Inflammatory macrophage treated with lipopolysaccharide for 1 hour (primary cell): ENCODE measurements around the gene SLC2A2.

Experiments
- DNase-seq, 2 donors: peaks; one replicate each; pipeline ENCODE4 v3.0.0-alpha.2; 2020 to 2022

The SLC2A2 gene

DNA sequence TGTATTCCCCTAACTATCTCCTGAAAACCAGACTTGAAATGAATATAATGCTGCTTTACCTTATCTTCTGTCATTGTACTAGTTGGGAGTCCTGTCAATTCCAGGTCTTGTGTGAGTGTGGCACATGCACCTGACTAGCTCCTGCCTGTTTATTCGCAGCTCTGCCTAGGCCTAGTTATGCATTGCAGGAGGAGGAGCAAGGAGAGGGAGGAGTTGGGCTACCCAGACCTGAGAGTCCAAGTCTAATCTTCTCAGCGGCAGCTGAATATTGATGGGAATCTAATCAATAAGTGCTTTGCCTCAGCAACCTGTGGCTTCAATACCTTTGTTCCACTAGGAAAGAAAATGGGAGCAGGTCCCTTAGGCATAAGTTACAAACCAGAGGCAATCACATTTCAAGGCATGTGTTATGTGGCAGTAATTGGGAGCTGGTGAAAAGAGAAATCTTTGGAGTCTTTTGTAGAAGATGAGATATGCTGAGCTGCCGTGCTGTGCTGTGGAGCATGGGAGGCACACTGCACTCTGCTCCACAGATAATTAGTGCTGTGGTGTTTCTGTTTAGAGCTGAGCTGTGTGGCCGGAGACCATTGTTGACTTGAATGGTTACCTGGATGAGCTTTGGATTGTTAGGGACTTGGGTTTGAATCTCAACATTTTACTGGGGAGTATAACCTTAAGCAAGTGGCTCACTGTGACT is at the start of gene SLC2A2:
Gene SLC2A2, minus strand, starts transcription at position 124 of the 697 bp plus-strand sequence. Its CDS starts 50 bp downstream, at position 74.
- no peak for DNase-seq

DNA sequence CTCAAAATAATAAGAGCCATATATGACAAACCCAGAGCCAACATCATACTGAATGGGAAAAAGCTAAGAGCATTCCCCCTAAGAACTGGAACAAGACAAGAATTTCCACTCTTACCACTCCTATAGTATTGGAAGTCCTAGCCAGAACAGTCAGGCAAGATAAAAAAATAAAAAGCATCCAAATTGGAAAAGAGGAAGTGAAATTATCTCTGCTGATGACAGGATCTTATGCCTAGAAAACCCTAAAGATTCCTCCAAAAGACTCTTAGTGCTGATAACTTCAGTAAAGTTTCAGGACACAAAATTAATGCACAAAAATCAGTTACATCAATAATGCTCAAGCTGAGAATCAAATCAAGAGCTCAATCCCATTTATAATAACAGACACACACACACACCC is 45.9 kb upstream of the SLC2A2 start:
- DNase-seq: peak; percentile 9 to 16

DNA sequence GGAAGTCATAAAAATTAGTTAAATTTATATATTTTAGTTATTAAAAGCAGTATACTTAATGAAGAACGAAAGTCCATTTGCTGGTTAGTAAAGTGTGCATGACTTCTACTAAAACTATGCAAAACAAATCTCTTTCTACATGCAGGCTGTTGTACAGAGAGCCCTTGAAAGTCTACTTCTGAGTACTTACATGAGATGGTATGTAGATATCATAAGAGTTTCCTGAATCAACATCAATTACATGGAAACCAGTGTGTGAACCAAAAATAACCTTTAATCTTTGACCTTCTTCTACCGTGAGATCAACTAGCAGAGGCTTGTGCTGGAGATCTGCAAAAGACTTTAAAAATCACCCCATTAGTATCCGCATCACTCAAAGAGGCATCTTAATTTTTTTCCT is 42.1 kb upstream of the SLC2A2 start:
- no peak for DNase-seq

DNA sequence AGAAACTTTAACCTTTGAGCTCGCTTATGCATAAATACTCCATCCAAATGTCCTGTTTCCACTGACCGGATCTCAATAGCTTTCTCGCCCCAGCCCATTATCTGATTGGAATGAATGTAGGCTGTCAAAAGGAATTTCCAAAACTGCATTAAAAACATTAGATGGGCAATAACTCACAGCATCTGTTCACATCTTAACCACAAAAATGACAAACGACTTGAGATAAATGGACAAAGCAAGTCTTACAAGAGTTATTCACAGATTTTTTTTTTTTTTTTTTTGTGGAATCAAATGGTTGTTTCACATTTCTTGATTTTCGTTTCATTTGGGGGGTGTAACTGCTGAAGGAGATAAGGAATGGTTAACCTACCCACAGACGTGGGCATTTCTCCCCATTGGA is 39.7 kb upstream of the SLC2A2 start:
- no peak for DNase-seq

DNA sequence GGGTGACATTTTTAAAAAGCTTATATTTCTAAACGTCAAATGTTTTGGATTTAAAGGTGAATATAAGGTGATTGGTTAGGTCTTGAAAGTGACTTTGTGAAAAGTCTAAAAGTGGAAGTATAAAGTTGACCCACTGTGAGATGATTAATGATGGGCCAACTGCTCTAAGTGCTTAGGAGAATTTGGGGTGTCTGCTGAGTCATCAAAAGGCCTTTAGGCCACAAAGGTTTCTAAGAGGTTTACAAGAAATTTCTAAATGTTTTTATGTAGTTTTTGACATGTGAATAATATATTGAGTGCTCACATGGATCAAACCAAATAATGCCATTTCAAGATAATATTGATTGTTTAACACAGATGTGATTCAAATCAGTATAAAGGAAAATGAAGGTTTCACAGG is 39.2 kb upstream of the SLC2A2 start:
- no peak for DNase-seq

DNA sequence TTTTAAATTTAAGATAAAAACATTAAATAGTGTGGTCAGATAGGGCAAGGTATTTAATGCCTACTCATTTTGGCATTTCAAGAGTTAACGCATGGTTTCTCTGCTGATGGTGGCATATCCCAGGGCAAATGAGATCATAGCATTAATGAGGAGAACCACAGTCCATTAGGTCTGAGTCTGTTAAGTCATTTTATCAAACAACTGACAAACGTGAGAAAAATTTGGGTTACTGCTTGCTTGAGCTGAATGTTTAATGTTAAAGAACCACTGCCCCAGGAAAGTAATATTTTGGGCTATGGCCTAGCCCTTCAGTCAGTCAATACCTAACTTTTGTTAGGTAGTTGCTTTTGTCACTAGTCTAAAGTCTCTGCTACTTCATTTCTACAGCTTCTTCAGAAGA is 37.9 kb upstream of the SLC2A2 start:
- DNase-seq: no peak

DNA sequence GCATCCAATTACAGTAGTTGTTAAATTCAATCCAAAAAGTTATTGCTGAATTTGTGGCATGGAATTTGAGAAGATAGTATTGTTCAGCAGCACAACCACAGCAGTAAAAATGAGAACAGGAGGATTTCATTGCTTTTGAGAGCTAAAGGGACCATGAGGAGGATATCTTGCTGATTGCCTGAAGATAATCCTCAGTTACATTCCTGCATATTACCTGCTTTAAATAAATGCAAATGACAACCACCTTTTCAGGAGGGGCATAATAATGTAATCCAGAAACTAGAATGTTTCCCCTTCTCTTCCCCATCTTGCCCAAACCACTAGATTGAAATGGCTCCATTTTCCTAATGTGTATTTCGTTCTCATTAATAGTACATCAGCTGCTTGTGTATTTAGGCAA is 35.2 kb upstream of the SLC2A2 start:
- no peak for DNase-seq

DNA sequence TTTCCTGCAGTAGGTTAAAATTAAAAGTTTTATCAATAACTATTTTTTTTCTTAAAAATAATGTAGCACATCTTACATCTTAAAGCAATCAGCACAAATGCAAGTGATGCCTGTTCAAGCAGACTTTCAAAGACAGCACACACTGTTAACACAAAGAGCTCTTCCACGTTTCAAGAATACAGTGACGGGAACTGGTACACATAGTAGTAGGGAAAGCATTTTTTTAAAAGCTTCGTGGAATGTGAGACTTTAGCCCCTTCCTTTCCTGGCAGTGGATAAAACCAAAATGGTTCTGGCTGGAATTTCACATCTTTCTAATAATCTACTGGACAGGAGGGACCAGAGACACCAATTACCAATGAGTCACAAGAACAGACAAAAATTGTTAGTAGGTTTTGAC is 33.5 kb upstream of the SLC2A2 start:
- DNase-seq: no peak

DNA sequence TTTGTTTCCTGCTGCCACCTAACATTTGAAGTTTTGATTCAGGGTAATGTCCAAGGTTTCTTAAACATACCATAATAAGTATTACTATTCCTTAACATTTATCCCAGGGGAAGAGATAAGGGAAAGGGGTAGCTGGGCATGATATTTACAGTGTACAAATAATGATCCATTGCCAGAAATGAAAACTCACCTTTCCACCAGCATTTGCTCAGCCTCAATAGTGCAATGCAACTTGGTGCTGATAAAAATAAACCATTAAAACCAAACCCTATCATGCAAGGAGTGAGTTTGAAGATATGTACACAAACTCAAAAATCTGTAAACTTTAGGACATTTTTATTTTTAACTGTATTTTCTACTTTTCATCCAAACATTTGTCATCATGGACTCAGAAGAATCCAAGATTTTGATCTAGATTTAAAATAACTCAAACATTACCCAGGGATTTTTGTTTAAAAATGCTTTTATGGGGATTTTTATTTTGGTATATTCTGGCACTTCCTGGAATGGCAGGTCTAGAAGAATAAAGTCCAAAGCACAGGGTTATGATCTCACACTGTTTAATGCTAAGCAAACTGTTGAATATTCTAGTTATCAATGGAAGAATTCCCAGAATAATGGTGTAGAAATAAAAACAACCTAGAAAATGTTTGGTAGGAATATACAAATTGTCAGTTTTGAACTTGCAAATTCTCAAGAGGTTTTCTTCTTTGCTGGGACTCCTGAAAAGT is 32.5 kb upstream of the SLC2A2 start:
- DNase-seq: no peak

DNA sequence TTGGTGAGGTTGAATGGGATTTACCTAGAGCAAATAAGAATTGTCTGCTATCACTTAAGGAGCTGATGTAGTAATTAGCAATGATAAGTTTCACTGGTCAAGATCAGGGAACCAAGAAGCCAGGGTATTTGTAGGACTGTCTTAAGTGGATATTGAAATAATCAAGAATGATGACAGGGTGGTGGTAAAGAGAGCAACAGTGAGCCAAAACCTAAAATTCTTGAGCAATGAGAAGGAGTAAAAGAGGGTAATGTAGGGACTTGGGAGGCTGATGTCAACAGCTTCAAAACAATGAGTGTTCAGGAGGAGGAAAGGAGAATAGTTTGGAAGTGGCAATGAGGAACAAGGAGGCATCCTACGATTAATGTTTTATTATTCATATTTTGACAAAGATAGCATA is 31.5 kb upstream of the SLC2A2 start:
- no peak for DNase-seq

DNA sequence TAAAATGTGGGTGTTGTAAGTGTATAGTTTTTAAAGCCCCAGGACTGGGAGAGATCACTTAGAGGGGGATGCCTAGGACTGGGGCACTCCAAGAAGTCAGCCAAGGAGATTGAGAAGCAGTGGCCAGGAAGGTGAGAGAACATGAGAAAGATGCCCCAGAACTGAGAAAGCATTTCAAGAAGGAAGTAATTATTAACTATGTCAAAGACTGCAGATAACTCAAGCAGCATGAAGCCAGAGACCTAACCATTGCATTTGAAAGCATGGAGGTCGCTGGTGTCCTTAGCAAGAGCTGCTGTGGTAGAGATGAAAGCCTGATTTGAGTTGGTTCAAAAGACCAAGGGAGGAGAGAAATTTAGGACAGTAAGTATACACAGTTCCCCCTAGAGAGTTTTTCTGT is 30.6 kb upstream of the SLC2A2 start:
- no peak for DNase-seq

DNA sequence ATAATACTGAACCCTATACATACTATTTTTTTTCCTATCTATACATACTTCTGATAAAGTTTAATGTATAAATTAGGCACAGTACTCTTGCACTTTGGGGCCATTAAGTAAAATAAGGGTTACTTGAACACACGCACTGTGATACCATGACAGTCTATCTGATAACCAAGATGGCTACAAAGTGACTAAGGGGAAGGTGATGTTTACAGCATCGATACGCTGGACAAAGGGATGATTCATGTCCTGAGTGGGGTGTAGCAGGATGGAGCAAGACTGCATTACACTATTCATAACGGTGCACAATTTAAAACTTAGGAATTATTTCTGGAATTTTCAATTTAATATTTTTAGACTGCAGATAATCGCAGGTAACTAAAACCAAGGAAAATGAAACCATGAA is 30.0 kb upstream of the SLC2A2 start:
- DNase-seq: peak in 1 of 2 donors; percentile 4

DNA sequence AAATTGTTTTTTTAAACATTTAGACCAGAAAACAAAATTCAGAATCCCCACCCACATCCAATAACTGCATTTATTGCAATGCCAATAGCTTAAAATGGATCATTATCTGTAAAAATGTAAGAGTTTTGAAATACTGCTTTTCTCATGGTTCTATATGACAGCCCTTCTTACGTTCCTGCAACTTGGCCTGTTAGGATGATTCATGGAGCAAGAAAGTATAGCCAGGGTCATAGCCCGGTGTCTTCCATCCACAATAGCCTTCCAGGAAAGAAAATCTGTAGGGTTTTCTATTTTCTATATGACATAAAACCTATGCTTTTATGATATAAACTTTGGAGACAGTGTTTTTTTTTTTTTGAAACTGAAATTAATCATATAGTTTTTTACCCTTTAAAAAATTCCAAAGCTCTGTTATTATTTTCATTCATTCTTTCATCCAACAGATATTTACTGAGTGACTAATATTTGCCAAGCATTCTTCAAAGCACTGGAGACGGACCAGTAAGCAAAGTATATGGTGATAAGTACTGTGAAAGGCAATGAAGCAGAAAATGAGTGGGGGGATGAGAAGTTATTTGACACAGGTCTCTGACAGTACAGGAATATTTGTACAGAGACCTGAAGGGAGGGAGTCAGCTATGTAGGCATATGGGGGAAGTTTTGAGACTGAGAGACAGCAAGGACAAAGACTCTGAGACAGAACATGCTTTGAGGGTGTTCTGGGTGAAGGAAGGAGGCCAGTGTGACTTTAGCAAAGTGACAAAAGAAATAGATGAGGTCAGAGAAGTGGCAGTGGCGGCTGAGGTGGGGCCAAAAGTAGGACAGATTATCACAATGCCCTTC is 29.0 kb upstream of the SLC2A2 start:
- DNase-seq: no peak

DNA sequence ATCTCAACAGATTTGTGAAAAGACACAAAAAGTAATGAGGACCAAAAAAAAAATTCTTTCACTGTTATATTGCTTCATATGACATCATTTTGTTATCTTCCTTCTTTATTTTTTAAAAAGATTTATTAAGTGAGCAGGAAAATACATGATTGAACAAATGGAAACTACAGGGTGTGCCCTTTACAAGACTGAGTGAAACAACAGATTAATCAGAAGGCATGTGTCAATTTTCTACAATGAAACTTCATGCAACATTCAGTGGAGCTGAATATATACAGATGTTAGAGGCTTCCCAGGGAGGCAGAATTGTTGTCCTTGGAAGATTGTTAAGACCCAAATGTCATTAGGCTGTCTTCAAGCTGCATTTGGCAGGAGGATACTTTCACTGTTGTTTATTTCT is 28.4 kb upstream of the SLC2A2 start:
- DNase-seq: peak; percentile 11 to 35

DNA sequence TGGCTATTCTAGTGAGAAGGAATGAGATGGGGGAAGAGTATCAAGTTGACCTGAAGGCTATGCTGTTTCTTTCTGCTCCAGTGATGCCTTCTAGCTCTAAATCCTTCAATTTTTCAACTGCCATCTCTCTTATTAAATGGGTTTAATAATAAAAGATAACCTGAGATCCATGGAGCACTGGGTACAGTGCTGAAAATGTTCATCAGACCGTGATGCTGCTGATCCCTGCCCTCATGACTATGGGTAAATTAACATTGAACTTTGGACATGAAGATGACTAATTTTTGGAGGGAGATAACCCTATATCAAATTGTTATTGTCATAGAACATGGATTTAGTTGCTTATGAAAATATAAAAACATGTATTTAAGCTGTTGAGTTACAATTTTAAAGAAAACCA is 27.7 kb upstream of the SLC2A2 start:
- DNase-seq: no peak

DNA sequence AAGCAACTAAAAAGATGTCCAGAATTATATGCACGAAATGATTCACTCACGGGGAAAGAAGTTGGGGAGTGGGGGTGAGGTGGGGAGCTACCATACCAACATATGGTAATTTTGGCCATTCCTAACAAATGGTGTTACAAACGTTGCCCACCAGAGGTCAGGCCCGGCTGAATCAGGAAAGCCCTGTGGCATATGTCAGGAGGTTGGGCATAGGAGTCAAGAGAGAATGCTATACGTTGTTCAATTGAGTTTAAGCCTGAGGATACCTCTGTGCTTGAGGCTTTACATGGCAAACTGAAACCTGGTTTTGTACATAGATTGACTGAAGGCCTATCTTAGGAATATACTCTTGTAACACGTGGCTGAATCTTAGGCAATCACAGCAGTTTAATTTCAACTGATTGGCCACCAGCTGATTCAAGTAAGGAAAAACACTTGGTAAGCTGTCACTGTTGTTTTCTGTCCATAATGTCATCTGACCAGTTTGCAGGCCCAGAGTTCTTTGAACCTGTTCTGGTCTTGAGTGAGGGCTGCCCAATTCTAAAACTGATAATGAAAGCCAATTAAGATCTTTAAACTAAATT is 23.4 kb upstream of the SLC2A2 start:
- DNase-seq: peak; percentile 49 to 72

DNA sequence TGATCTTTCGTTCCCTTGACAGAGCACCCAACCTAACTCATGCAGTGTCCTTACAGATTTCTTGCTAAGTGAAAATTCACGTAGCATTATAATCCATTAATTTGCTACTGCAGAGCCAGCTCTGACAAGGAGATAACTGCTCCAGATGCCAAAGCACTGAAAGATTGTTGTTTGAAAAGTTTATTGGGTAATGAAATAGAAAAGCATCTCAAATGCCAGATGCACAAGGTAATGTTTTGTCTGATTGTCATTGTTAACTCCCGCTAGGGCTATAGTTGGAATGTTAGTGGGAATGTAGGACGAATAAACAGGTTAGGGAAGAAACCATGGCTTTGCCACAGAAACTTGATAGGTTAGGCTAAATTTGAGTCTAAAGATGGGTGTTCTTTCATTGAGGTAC is 20.2 kb upstream of the SLC2A2 start:
- DNase-seq: no peak

DNA sequence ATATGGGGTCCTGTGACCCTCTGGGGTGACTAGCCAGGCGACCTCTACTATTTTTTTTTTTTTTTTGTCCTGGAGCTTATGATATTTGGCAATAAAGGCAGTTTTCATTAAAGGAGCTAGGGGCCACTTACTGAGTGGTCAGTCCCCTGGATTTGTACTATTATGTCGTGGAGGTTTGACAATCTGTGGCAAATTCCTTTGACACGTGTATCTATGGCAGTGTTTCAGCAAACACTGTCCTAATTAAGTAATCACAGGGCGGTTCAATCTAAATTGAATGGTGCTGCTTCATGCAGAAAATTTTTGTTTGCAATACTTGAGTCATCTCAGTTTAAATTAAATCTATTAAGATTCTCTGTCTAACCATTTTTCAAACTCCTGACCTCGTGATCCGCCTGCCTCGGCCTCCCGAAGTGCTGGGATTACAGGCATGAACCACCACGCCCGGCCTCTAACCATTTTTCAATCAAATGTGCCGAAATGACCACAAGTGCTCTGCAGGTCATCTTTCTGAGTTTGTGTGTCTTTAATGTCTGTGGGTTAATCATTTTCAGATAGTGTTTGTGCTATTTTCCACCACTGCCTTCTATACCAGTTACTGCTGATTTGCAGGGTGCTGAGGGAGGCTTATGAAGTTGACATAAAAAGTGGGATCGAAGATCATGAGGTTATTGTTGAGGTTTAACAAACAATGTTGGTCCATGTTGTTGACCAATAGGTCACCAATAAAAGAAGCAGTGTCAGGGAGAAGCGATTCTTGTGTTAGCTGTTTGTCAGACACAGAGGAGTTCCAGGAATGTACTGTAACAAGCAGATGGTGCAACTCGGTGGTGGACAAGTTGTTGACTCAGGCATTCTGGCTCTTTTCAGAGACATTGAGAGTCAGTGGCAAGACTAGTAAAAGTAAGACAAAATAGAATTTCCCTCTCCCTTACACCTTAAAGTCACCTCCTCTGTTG is 18.6 kb upstream of the SLC2A2 start:
- no peak for DNase-seq

DNA sequence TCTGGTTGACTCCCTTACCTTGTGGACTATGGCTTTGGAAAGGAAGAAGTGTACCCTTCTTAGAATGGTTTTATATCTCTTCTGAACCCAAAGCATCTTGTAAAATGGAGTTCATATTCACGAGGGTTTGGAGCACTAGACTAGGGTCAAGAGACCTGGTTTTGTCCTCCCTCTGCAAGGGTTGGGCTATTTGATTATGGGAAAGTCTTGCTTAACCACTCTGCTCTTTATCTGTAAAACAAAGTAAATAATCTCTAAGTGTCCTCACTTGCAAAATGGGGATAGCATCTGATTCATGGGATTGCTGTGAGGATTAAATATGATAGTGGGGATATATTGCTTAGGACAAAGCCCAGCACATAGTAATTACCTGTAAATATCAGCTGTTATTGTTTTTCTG is 17.9 kb upstream of the SLC2A2 start:
- DNase-seq: no peak

DNA sequence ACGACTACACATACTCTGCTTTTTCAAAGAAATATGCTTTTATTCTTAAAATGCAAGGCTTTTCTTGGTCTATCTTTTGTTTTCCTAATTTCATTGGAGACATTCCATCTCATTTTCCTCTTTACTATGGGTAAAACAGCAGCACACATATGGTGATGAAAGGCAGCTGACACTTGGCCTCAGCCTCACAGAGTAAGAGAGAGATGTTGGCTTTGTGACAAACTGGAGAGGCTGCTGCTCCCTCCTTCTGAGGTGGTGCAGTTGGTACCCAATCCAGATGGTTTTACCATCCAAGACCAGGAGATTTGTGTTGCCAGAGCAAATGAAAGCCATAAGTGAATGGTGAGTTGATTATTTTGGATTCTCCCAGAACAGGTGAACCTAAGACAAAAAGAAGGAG is 13.2 kb upstream of the SLC2A2 start:
- DNase-seq: no peak

DNA sequence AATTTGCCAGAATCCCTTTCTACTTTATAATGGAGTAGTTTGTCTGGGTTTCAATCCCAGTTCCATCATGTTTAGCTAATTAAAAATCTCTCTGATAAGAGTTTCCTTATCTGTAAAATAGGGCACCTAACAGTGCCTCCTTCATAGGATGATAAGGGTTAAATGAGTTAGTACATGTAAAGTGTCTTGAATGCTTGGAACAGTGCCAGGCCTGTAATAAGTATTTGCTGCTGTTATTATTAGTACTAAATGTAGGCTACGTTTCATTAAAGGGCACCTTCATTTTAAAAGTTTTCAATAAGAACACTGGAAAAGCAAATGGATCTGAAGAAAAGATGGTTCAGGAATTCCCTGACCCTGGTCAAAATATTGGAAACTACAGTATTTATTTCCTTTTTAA is 11.8 kb upstream of the SLC2A2 start:
- no peak for DNase-seq

DNA sequence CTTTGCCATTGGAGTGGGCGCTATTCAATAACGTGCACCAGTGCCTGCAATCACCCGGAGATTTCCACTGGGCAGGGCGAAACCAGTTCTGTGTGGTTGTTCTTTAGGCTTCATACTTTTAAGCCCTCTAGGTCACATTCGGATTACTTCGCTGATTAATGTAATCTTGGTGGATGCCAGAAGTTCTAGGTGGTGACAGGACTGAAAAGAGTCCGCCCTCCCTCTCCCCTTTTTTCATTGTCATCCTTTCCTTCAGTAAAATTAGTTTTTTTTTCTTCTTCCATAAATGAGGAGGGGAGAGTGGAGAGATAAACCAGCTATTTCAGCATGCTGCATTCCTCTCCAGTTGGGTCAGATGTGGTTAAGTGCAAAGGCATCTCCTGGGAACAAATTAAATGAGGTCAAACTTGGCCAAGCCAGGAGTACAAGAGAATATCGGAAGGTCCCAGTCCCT is 2.3 kb upstream of the SLC2A2 start:
- no peak for DNase-seq
